IMR-90 (cell line): ENCODE data around the gene PCBD1. TPM values are rescaled to one million over a fixed set of nuclear protein-coding genes. Genes with fewer than 3 reads are reported as not detected.

ENCODE experiments used
- ATAC-seq: fragments of 200-7000 bp; cut with Tn5 transposase; 2 replicates; pipeline ENCODE4 v1.9.1; 2020; ENCODE audit warnings: low read depth, mild to moderate bottlenecking, moderate library complexity
- BruUV-seq: library from RNA; stranded (reverse); fragments of 400-500 nt; replicated peaks from 2 replicates; lab custom pipeline; 2021; lab: Mats Ljungman, UMichigan
- CTCF ChIA-PET: fragments of 300-600 bp; formaldehyde crosslinking; extraction: SDS; loops from one replicate; lab custom pipeline; 2021; ENCODE audit warnings: antibody characterized with exemption; lab: Yijun Ruan, JAX
- POLR2A ChIA-PET: fragments of 300-600 bp; sonication (Branson Sonifier 250); formaldehyde crosslinking; loops from one replicate; lab custom pipeline; 2022; ENCODE audit warnings: antibody characterized with exemption; ENCODE audit not compliant: unreplicated experiment; lab: Charles Lee
- DNase-seq: peaks from one replicate; pipeline ENCODE4 v3.0.0; 2013
- H2AFZ ChIP-seq: replicated peaks from 2 replicates; pipeline ENCODE3; 2013; ENCODE audit warnings: low read length, mild to moderate bottlenecking; ENCODE audit not compliant: poor library complexity
- H2AK5ac ChIP-seq: 2 replicates; pipeline ENCODE4 v1.6.1; 2013; ENCODE audit warnings: low read depth, low read length, inconsistent platforms
- H2AK9ac ChIP-seq: replicated peaks from 2 replicates; pipeline ENCODE3; 2013; ENCODE audit warnings: mild to moderate bottlenecking, low read depth, low read length, moderate library complexity; ENCODE audit not compliant: poor library complexity
- H2BK120ac ChIP-seq: 2 replicates; pipeline ENCODE4 v1.6.1; 2013; ENCODE audit warnings: low read depth, low read length, inconsistent platforms
- H2BK15ac ChIP-seq: 3 replicates; pipeline ENCODE4 v1.6.1; 2013; ENCODE audit warnings: low read depth, low read length, inconsistent platforms
- H2BK20ac ChIP-seq: 2 replicates; pipeline ENCODE4 v1.6.1; 2013; ENCODE audit warnings: low read depth, mild to moderate bottlenecking, inconsistent platforms, low read length, moderate library complexity
- H2BK5ac ChIP-seq: 2 replicates; pipeline ENCODE4 v1.6.1; 2013; ENCODE audit warnings: mild to moderate bottlenecking, low read depth, low read length, inconsistent platforms; ENCODE audit not compliant: poor library complexity, severe bottlenecking
- H3K14ac ChIP-seq: replicated peaks from 2 replicates; pipeline ENCODE4 v1.6.1; 2013; ENCODE audit warnings: low read depth, low read length, inconsistent platforms
- H3K18ac ChIP-seq: 2 replicates; pipeline ENCODE4 v1.6.1; 2013; ENCODE audit warnings: low read depth, low read length, control low read depth
- H3K23ac ChIP-seq: 2 replicates; pipeline ENCODE4 v1.6.1; 2013; ENCODE audit warnings: low read depth, low read length, inconsistent platforms
- H3K27ac ChIP-seq: 2 replicates; pipeline ENCODE4 v1.5.1; 2013; ENCODE audit warnings: mild to moderate bottlenecking, control low read depth, low read length; ENCODE audit not compliant: insufficient read depth
- H3K27me3 ChIP-seq: 2 replicates; pipeline ENCODE4 v1.6.1; 2013; ENCODE audit warnings: low read length; ENCODE audit not compliant: control insufficient read depth, insufficient read depth
- H3K36me3 ChIP-seq: 2 replicates; pipeline ENCODE4 v1.6.1; 2013; ENCODE audit warnings: low read length, mixed read lengths; ENCODE audit not compliant: control insufficient read depth, insufficient read depth
- H3K4ac ChIP-seq: 2 replicates; pipeline ENCODE4 v1.6.1; 2013; ENCODE audit warnings: low read depth, low read length, inconsistent platforms
- H3K4me1 ChIP-seq: 2 replicates; pipeline ENCODE4 v1.6.1; 2013; ENCODE audit warnings: low read length, mixed read lengths; ENCODE audit not compliant: control insufficient read depth, insufficient read depth
- H3K4me2 ChIP-seq: 2 replicates; pipeline ENCODE4 v1.6.1; 2013; ENCODE audit warnings: low read depth, mild to moderate bottlenecking, control low read depth, low read length, moderate library complexity
- H3K4me3 ChIP-seq: 2 replicates; pipeline ENCODE4 v1.5.1; 2013; ENCODE audit warnings: low read depth, mild to moderate bottlenecking, control low read depth, low read length, moderate library complexity; ENCODE audit not compliant: insufficient read depth
- H3K56ac ChIP-seq: 2 replicates; pipeline ENCODE4 v1.6.1; 2013; ENCODE audit warnings: low read length, inconsistent platforms; ENCODE audit not compliant: insufficient read depth; ENCODE audit errors: extremely low read depth
- H3K79me1 ChIP-seq, 2 experiments: 2 replicates each; pipeline ENCODE4 v1.6.1; 2013; ENCODE audit warnings: low read length in 2 of 2, inconsistent platforms in 1 of 2, low read depth in 1 of 2
- H3K9ac ChIP-seq: 2 replicates; pipeline ENCODE4 v1.6.1; 2013; ENCODE audit warnings: low read depth, low read length, control low read depth
- H3K9me1 ChIP-seq: 2 replicates; pipeline ENCODE4 v1.6.1; 2013; ENCODE audit warnings: low read length, inconsistent platforms; ENCODE audit not compliant: insufficient read depth
- H3K9me3 ChIP-seq: 2 replicates; pipeline ENCODE4 v1.6.1; 2013; ENCODE audit warnings: low read length; ENCODE audit not compliant: control insufficient read depth, insufficient read depth
- H4K20me1 ChIP-seq: 2 replicates; pipeline ENCODE4 v1.6.1; 2013; ENCODE audit warnings: low read length, inconsistent platforms; ENCODE audit not compliant: insufficient read depth
- H4K5ac ChIP-seq: 2 replicates; pipeline ENCODE4 v1.6.1; 2013; ENCODE audit warnings: mild to moderate bottlenecking, low read depth, low read length, control low read depth
- H4K8ac ChIP-seq, 2 experiments: 2 replicates each; pipeline ENCODE4 v1.6.1; 2013; ENCODE audit warnings: low read depth in 2 of 2, low read length in 2 of 2, control low read depth in 1 of 2, inconsistent platforms in 1 of 2
- H4K91ac ChIP-seq: 2 replicates; pipeline ENCODE4 v1.6.1; 2013; ENCODE audit warnings: low read depth, low read length, inconsistent platforms; ENCODE audit not compliant: insufficient read depth
- BHLHE40 ChIP-seq: fragments of 150-350 bp; IDR thresholded peaks from 2 replicates; pipeline ENCODE4 v1.6.1; 2016; ENCODE audit warnings: mild to moderate bottlenecking, low read depth, low read length
- CEBPB ChIP-seq: IDR thresholded peaks from 2 replicates; pipeline ENCODE4 v1.6.1; 2012; ENCODE audit warnings: low read depth, low read length, improper control_type of control experiment
- CHD1 ChIP-seq: IDR thresholded peaks from 2 replicates; pipeline ENCODE4 v1.6.1; 2012; ENCODE audit warnings: low read depth, low read length, improper control_type of control experiment
- FOS ChIP-seq: fragments of 150-350 bp; IDR thresholded peaks from 2 replicates; pipeline ENCODE4 v1.6.1; 2016; ENCODE audit warnings: low read depth, low read length
- NFE2L2 ChIP-seq: fragments of 150-350 bp; IDR thresholded peaks from 2 replicates; pipeline ENCODE4 v1.6.1; 2016; ENCODE audit warnings: low read depth, mild to moderate bottlenecking, low read length
- RAD21 ChIP-seq: IDR thresholded peaks from 2 replicates; pipeline ENCODE4 v1.6.1; 2012; ENCODE audit warnings: low read length, improper control_type of control experiment
- RCOR1 ChIP-seq: IDR thresholded peaks from 2 replicates; pipeline ENCODE4 v1.6.1; 2012; ENCODE audit warnings: mild to moderate bottlenecking, low read length, improper control_type of control experiment; ENCODE audit not compliant: insufficient replicate concordance
- SMC3 ChIP-seq: fragments of 150-350 bp; IDR thresholded peaks from 2 replicates; pipeline ENCODE4 v1.6.1; 2016; ENCODE audit warnings: low read depth, mild to moderate bottlenecking, antibody characterized with exemption, low read length, moderate library complexity
- WGBS, 2 experiments: methylation state at CpG; one replicate each; pipeline versions ENCODE4 v1.1.5 to v1.1.7; 2013; ENCODE audit warnings: missing lambda C conversion rate in 2 of 2; ENCODE audit not compliant: insufficient read length in 1 of 2; ENCODE audit errors: extremely low coverage in 2 of 2; 5-methylcytosine and 5-hydroxymethylcytosine counted together
- dilution Hi-C: fragments of 300-500 bp; cut with HindIII; formaldehyde crosslinking; loops from one replicate; pipeline ENCODE4 v1.14.3; 2018; ENCODE audit warnings: low sequenced_read_pairs; ENCODE audit not compliant: unreplicated experiment
- in situ Hi-C: fragments of 300-500 bp; cut with MboI; formaldehyde crosslinking; loops from 3 replicates; pipeline ENCODE4 v1.14.3; 2019; ENCODE audit warnings: low sequenced_read_pairs, inconsistent platforms, mixed read lengths
- intact Hi-C: fragments of 100-400 bp; cut with micrococcal nuclease; formaldehyde crosslinking; loops from 2 replicates; pipeline ENCODE4 v1.10.0; 2022
- polyA plus RNA-seq, 3 experiments: library from polyadenylated mRNA; depleted of rRNA; stranded (reverse); fragments of >200 nt; gene quantifications; 2 replicates each; pipeline ENCODE4 v1.2.3, GENCODE V29; 2012; ENCODE audit warnings: low replicate concordance in 1 of 3
- total RNA-seq: library from RNA; depleted of rRNA; stranded (reverse); fragments of >200 nt; gene quantifications from 2 replicates; pipeline ENCODE4 v1.2.3, GENCODE V29; 2012
- TF ChIP-seq, protein P1 (sequence below): fragments of 150-350 bp; IDR thresholded peaks from 2 replicates; pipeline ENCODE4 v1.6.1; 2016; ENCODE audit warnings: low read depth, mild to moderate bottlenecking, low read length, moderate library complexity, borderline replicate concordance
- TF ChIP-seq, protein P2 (sequence below): conservative IDR thresholded peaks from 2 replicates; pipeline ENCODE4 v1.5.1; 2012; ENCODE audit warnings: mild to moderate bottlenecking, low read depth, low read length, improper control_type of control experiment

Gene PCBD1
- total and polyA plus RNA-seq, 2 of the 4 experiments (the other 2 are of a cell fraction), result 15.8 to 31.6 TPM

DNA sequence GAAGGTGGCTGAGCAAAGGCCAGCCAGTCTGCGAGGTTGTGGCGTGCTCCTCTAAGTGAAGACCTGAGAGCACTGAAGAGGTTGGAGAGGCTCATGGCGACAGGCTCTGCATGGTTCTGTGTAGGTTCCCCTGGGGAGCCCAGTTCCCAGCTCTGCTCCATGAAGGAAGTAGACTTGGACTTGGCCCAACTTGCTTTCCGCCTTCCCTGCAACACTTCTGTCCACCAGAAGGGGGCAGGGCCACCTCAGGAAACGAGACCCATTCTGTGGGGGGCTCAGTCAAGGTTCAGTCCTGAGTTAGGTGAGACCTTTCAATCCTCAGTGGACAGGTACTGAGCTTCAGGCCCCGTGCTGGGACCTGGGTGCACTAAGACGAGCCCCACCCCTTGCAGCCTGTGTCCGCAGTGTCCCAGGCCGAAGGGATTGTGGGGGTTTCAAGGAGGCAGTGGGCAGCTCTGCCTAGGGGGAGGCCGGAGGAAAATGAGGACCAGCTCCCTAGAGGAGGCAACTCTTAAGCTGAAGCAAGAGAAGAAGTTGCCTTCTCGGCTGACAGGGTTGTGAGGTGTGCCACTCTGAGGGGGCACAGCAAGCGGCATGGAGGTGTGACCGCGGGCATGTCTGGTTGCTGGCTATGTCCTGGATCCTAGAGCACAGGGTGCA is 15.0 kb upstream of the PCBD1 start:
- no peak overlapping the region for H2AK9ac ChIP-seq
- H3K27me3 ChIP-seq, result peaks cover 63% of the 10 kb centered on the region
- H3K4me3 ChIP-seq, result no peak overlapping the region
- CTCF ChIA-PET, result interaction anchor here (0.5 to 2.1 kb wide), 6 partner anchors 9 to 401 kb away, joined by 3 to 7 read pairs (median 4); no protein-coding TSS in a partner anchor
- peak overlapping the region; percentile 25 for H2AFZ ChIP-seq
- no peak overlapping the region for H2BK5ac ChIP-seq
- dilution Hi-C loops, result no loop called here
- no peak overlapping the region for H2BK20ac ChIP-seq
- WGBS, 2 experiments, result 72% methylated on average over 5 of the region's 14 CpGs; no CpG with 5 or more reads in 1 of the 2 experiments
- H3K9me1 ChIP-seq, result no peaks in the 10 kb centered on the region
- no peak overlapping the region for H3K14ac ChIP-seq
- DNase-seq, result peak; percentile 44
- no peaks in the 10 kb centered on the region for H3K79me1 ChIP-seq
- no peaks in the 10 kb centered on the region for H3K9me3 ChIP-seq
- H3K4me1 ChIP-seq, result no peaks in the 10 kb centered on the region
- H3K36me3 ChIP-seq, result no peaks in the 10 kb centered on the region
- H3K4me2 ChIP-seq, result no peak overlapping the region
- no peak overlapping the region for H3K9ac ChIP-seq
- H3K23ac ChIP-seq, result no peak overlapping the region
- H4K20me1 ChIP-seq, result no peaks in the 10 kb centered on the region
- no TSS peak for BruUV-seq
- H2AK5ac ChIP-seq, result no peak overlapping the region
- no peak overlapping the region for H3K4ac ChIP-seq
- intact Hi-C loops, result loop anchor here (1.0 kb wide), 1 partner anchor 306 kb away; no protein-coding TSS in a partner anchor
- H3K27ac ChIP-seq, result no peak overlapping the region
- POLR2A ChIA-PET, result no interaction called here
- H4K91ac ChIP-seq, result no peak overlapping the region
- peak; percentile 86 for ATAC-seq
- H3K18ac ChIP-seq, result no peak overlapping the region
- no peak overlapping the region for H4K8ac ChIP-seq
- H2BK120ac ChIP-seq, result no peak overlapping the region
- TF ChIP-seq CEBPB (no peak), FOS (no peak), RCOR1 (no peak), BHLHE40 (no peak), NFE2L2 (no peak), CHD1 (no peak), SMC3 (peak; percentile 56), RAD21 (peak; percentile 70)
- TF ChIP-seq, protein P1, sequence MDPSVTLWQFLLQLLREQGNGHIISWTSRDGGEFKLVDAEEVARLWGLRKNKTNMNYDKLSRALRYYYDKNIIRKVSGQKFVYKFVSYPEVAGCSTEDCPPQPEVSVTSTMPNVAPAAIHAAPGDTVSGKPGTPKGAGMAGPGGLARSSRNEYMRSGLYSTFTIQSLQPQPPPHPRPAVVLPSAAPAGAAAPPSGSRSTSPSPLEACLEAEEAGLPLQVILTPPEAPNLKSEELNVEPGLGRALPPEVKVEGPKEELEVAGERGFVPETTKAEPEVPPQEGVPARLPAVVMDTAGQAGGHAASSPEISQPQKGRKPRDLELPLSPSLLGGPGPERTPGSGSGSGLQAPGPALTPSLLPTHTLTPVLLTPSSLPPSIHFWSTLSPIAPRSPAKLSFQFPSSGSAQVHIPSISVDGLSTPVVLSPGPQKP, result no peak
- TF ChIP-seq, protein P2, sequence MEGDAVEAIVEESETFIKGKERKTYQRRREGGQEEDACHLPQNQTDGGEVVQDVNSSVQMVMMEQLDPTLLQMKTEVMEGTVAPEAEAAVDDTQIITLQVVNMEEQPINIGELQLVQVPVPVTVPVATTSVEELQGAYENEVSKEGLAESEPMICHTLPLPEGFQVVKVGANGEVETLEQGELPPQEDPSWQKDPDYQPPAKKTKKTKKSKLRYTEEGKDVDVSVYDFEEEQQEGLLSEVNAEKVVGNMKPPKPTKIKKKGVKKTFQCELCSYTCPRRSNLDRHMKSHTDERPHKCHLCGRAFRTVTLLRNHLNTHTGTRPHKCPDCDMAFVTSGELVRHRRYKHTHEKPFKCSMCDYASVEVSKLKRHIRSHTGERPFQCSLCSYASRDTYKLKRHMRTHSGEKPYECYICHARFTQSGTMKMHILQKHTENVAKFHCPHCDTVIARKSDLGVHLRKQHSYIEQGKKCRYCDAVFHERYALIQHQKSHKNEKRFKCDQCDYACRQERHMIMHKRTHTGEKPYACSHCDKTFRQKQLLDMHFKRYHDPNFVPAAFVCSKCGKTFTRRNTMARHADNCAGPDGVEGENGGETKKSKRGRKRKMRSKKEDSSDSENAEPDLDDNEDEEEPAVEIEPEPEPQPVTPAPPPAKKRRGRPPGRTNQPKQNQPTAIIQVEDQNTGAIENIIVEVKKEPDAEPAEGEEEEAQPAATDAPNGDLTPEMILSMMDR, result peak; percentile 79
- no peak overlapping the region for H4K5ac ChIP-seq
- no peak overlapping the region for H3K56ac ChIP-seq
- in situ Hi-C loops, result no loop called here
- no peak overlapping the region for H2BK15ac ChIP-seq
